Uterus (tissue), 2 donors: ENCODE measurements around the gene CSNK1A1L.

Experiments
- POLR2A ChIP-seq, 2 donors: fragments of 450-650 bp; IDR thresholded peaks; one replicate each; pipeline ENCODE4 v1.6.1; 2016; ENCODE audit warnings: antibody characterized with exemption in 2 of 2, mild to moderate bottlenecking in 1 of 2, moderate library complexity in 1 of 2
- TF ChIP-seq, protein P1 (sequence below), 4 experiments: fragments of 200-600 bp in 2 of 4; fragments of 450-650 bp in 2 of 4; sonication (generic) in 2 of 4; IDR thresholded peaks; one replicate each; pipeline ENCODE4 v1.5.1; 2016 to 2019; ENCODE audit warnings: antibody characterized with exemption in 4 of 4, mild to moderate bottlenecking in 2 of 4, moderate library complexity in 1 of 4

DNA sequence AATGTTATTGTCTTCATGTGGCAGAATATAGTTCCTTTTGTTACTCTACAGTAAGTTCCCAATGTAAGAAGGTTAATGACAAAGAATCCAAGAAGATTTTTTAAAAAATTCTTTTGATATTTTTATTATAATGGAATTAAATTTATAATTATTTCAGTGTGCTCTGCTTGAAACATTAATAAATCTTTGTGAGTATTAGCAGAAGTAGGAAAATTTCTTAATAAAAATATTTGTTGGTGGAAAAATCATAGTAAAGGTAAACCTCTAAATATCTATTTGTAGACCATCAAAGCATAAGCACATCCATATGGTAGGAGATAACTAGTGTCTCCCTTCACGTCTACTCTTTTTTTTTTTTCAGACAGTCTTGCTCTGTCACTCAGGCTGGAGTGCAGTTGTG, 4.3 kb downstream of the CSNK1A1L start:
- TF ChIP-seq, protein P1, sequence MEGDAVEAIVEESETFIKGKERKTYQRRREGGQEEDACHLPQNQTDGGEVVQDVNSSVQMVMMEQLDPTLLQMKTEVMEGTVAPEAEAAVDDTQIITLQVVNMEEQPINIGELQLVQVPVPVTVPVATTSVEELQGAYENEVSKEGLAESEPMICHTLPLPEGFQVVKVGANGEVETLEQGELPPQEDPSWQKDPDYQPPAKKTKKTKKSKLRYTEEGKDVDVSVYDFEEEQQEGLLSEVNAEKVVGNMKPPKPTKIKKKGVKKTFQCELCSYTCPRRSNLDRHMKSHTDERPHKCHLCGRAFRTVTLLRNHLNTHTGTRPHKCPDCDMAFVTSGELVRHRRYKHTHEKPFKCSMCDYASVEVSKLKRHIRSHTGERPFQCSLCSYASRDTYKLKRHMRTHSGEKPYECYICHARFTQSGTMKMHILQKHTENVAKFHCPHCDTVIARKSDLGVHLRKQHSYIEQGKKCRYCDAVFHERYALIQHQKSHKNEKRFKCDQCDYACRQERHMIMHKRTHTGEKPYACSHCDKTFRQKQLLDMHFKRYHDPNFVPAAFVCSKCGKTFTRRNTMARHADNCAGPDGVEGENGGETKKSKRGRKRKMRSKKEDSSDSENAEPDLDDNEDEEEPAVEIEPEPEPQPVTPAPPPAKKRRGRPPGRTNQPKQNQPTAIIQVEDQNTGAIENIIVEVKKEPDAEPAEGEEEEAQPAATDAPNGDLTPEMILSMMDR (IDR thresholded peaks at IDR 0.05): no peak
- TF ChIP-seq POLR2A (IDR thresholded peaks at IDR 0.05): no peak
